Loucy (cell line): ENCODE results near the gene HCK.

ENCODE experiments used
- CTCF ChIP-seq: fragments of 200-600 bp; sonication (generic); conservative IDR thresholded peaks from 2 replicates; pipeline ENCODE4 v1.5.1; 2014; ENCODE audit warnings: mild to moderate bottlenecking, antibody characterized with exemption, low read length
- EZH2phosphoT487 ChIP-seq: fragments of 200-600 bp; IDR thresholded peaks from 2 replicates; pipeline ENCODE4 v1.6.1; 2018; ENCODE audit warnings: antibody characterized with exemption, mild to moderate bottlenecking, moderate library complexity, borderline replicate concordance

- no peak for TF ChIP-seq CTCF
- TF ChIP-seq EZH2phosphoT487: no peak
Measured at GRCh38 chr20:32129863-32130262, 77.8 kb downstream of the HCK start.
